ENCODE measurements around the gene VDR. TPM values are rescaled to one million over a fixed set of nuclear protein-coding genes. Genes with fewer than 3 reads are reported as not detected.
A peak's percentile ranks its signal among the peaks of the same experiment; 100 is the strongest.

Gene VDR
- total RNA-seq, 1 donor from 2014 or later: 0.33 TPM

- H3K4me1 ChIP-seq: peaks cover 46% of the 10 kb centered on the region
- no peak overlapping the region for H3K4me3 ChIP-seq
- H3K27ac ChIP-seq (replicated peaks): no peak overlapping the region
- H3K36me3 ChIP-seq: peaks cover 63% of the 10 kb centered on the region
- intact Hi-C loops (cut with micrococcal nuclease): no loop called here
- H3K27me3 ChIP-seq (ENCODE audit: low read depth): no peaks in the 10 kb centered on the region
- no peaks in the 10 kb centered on the region for H3K9me3 ChIP-seq (replicated peaks)
- no peak for DNase-seq
- peak; percentile 55 for TF ChIP-seq CTCF (IDR thresholded peaks at IDR 0.05; ENCODE audit: borderline replicate concordance)
These were observed 107.4 kb downstream of the VDR start for GRCh38 chr12:47797441-47797840.

GRCh38 chr12:47795814-47796411 lies 108.9 kb downstream of the VDR start:
- Histone ChIP-seq H3K4me1 (peaks cover 31% of the 10 kb centered on the region), H3K9me3 (replicated peaks) (no peaks in the 10 kb centered on the region), H3K27me3 (ENCODE audit: low read depth) (no peaks in the 10 kb centered on the region), H3K36me3 (peaks cover 78% of the 10 kb centered on the region), H3K4me3 (no peak overlapping the region), H3K27ac (replicated peaks) (no peak overlapping the region)
- no peak for TF ChIP-seq CTCF (IDR thresholded peaks at IDR 0.05; ENCODE audit: borderline replicate concordance)
- intact Hi-C loops (cut with micrococcal nuclease): no loop called here
- no peak for DNase-seq

GRCh38 chr12:47795121-47795813 lies 109.5 kb downstream of the VDR start:
- peaks cover 25% of the 10 kb centered on the region for H3K4me1 ChIP-seq
- no peaks in the 10 kb centered on the region for H3K27me3 ChIP-seq (ENCODE audit: low read depth)
- no peak for DNase-seq
- no peak overlapping the region for H3K27ac ChIP-seq (replicated peaks)
- intact Hi-C loops (cut with micrococcal nuclease): no loop called here
- peaks cover 84% of the 10 kb centered on the region for H3K36me3 ChIP-seq
- no peak overlapping the region for H3K4me3 ChIP-seq
- no peaks in the 10 kb centered on the region for H3K9me3 ChIP-seq (replicated peaks)
- no peak for TF ChIP-seq CTCF (IDR thresholded peaks at IDR 0.05; ENCODE audit: borderline replicate concordance)

- no peak overlapping the region for H3K27ac ChIP-seq (replicated peaks)
- no peaks in the 10 kb centered on the region for H3K27me3 ChIP-seq (ENCODE audit: low read depth)
- peaks cover 19% of the 10 kb centered on the region for H3K4me1 ChIP-seq
- no peaks in the 10 kb centered on the region for H3K9me3 ChIP-seq (replicated peaks)
- no peak overlapping the region for H3K4me3 ChIP-seq
- TF ChIP-seq CTCF (IDR thresholded peaks at IDR 0.05; ENCODE audit: borderline replicate concordance): no peak
- DNase-seq: no peak
- peaks cover 90% of the 10 kb centered on the region for H3K36me3 ChIP-seq
- intact Hi-C loops (cut with micrococcal nuclease): no loop called here
These were observed 110.1 kb downstream of the VDR start for GRCh38 chr12:47794679-47795078.

- no peaks in the 10 kb centered on the region for H3K9me3 ChIP-seq (replicated peaks)
- peaks cover 3% of the 10 kb centered on the region for H3K4me1 ChIP-seq
- H3K4me3 ChIP-seq: no peak overlapping the region
- peaks cover 98% of the 10 kb centered on the region for H3K36me3 ChIP-seq
- intact Hi-C loops (cut with micrococcal nuclease): no loop called here
- DNase-seq: no peak
- H3K27ac ChIP-seq (replicated peaks): no peak overlapping the region
- no peaks in the 10 kb centered on the region for H3K27me3 ChIP-seq (ENCODE audit: low read depth)
- TF ChIP-seq CTCF (IDR thresholded peaks at IDR 0.05; ENCODE audit: borderline replicate concordance): no peak
These were observed 111.6 kb downstream of the VDR start for GRCh38 chr12:47793015-47793681.

Measured in left ventricle myocardium inferior (tissue), 1 donor.